ENCODE results near the gene CYP1B1.

- TF ChIP-seq CTCF (IDR thresholded peaks at IDR 0.05): peak; percentile 30 to 40 (median 40)
- TF ChIP-seq POLR2A (IDR thresholded peaks at IDR 0.05): no peak
Observed at GRCh38 chr2:38076152-38076709, 280 bp upstream of the CYP1B1 start.

All from testis (tissue), 2 donors.